Common myeloid progenitor, CD34-positive (primary cell): ENCODE measurements around the gene ZNG1B.
"Not testable (repeated sequence)": the region's sequence is repeated elsewhere in the genome, so short reads cannot be mapped to it uniquely, and the experiment has no call there.

ENCODE experiments used
- CTCF ChIA-PET: fragments of 350-600 bp; sonication (Branson Sonifier 250); formaldehyde crosslinking; loops from one replicate; lab custom pipeline; 2021; ENCODE audit warnings: antibody characterized with exemption; lab: Charles Lee
- POLR2A ChIA-PET: fragments of 350-600 bp; sonication (Branson Sonifier 250); formaldehyde crosslinking; loops from one replicate; lab custom pipeline; 2021; ENCODE audit warnings: antibody characterized with exemption; lab: Charles Lee
- DNase-seq, 3 donors: peaks; one replicate each; pipeline versions ENCODE4 v3.0.0 to v3.0.0-alpha.2; 2013
- H3K27ac ChIP-seq, 2 experiments: 1 replicate in 1 of 2; 2 replicates in 1 of 2; pipeline ENCODE4 v1.7.0; 2013; ENCODE audit warnings: inconsistent platforms in 2 of 2, low read length in 2 of 2, mild to moderate bottlenecking in 2 of 2, low read depth in 1 of 2, moderate library complexity in 1 of 2; ENCODE audit not compliant: severe bottlenecking in 2 of 2, insufficient read depth in 1 of 2, poor library complexity in 1 of 2
- H3K27me3 ChIP-seq, 5 experiments: replicated peaks in 2 of 5; 1 replicate in 3 of 5; 2 replicates in 2 of 5; pipeline versions ENCODE4 v1.6.1 to v1.7.0; 2013; ENCODE audit warnings: low read length in 4 of 5, mild to moderate bottlenecking in 2 of 5, moderate library complexity in 2 of 5, inconsistent platforms in 1 of 5; ENCODE audit not compliant: insufficient read depth in 5 of 5, control insufficient read depth in 4 of 5
- H3K36me3 ChIP-seq, 4 experiments: 1 replicate in 2 of 4; 2 replicates in 2 of 4; pipeline versions ENCODE4 v1.6.1 to v1.7.0; 2013; ENCODE audit warnings: low read length in 3 of 4, control low read depth in 1 of 4, mild to moderate bottlenecking in 1 of 4; ENCODE audit not compliant: control insufficient read depth in 4 of 4, insufficient read depth in 4 of 4
- H3K4me1 ChIP-seq, 4 experiments: 1 replicate in 3 of 4; 2 replicates in 1 of 4; pipeline versions ENCODE4 v1.6.1 to v1.7.1; 2013; ENCODE audit warnings: low read length in 3 of 4, mild to moderate bottlenecking in 3 of 4, control low read depth in 1 of 4, inconsistent platforms in 1 of 4, moderate library complexity in 1 of 4; ENCODE audit not compliant: control insufficient read depth in 4 of 4, insufficient read depth in 4 of 4; ENCODE audit errors: control extremely low read depth in 1 of 4
- H3K4me3 ChIP-seq, 7 experiments: 1 replicate in 4 of 7; 2 replicates in 3 of 7; pipeline versions ENCODE4 v1.5.1 to v1.7.0; 2013; ENCODE audit warnings: mild to moderate bottlenecking in 7 of 7, low read length in 6 of 7, moderate library complexity in 6 of 7, inconsistent platforms in 2 of 7, low read depth in 2 of 7, control low read depth in 1 of 7; ENCODE audit not compliant: insufficient read depth in 4 of 7, control insufficient read depth in 1 of 7; ENCODE audit errors: extremely low read depth in 1 of 7
- H3K9me3 ChIP-seq, 5 experiments: 1 replicate in 4 of 5; 2 replicates in 1 of 5; pipeline versions ENCODE4 v1.6.1 to v1.7.1; 2013; ENCODE audit warnings: low read length in 4 of 5, mild to moderate bottlenecking in 2 of 5, inconsistent platforms in 1 of 5, low read depth in 1 of 5, moderate library complexity in 1 of 5; ENCODE audit not compliant: control insufficient read depth in 4 of 5, insufficient read depth in 2 of 5; ENCODE audit errors: control extremely low read depth in 1 of 5
- WGBS: methylation state at CpG from one replicate; pipeline ENCODE4 v1.1.5; 2013; ENCODE audit not compliant: insufficient coverage; 5-methylcytosine and 5-hydroxymethylcytosine counted together

Gene ZNG1B

DNA sequence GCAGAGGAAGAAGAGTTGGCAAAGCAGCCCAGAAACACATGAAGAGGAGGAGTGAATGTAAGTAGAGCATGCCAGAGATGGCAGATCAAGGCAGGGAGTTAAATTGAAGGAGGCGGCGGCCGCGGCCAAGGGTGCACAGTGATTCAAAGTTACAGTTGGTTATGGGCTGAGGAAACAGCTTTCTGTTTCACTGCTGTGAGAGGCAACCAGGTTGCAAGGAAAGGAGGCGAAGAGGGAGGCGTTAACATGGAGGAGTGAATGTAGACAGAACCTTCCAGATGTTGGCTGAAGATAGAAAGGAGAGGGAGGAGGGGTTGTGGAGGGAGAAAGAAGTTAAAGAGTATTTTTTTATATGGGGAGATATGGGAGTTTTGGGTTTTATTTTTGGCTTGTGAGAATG is 83.3 kb downstream of the ZNG1B start:
- CTCF ChIA-PET, H3K4me3 ChIP-seq: not testable (repeated sequence)
- WGBS, result 72% methylated on average over 6 of the region's 6 CpGs

DNA sequence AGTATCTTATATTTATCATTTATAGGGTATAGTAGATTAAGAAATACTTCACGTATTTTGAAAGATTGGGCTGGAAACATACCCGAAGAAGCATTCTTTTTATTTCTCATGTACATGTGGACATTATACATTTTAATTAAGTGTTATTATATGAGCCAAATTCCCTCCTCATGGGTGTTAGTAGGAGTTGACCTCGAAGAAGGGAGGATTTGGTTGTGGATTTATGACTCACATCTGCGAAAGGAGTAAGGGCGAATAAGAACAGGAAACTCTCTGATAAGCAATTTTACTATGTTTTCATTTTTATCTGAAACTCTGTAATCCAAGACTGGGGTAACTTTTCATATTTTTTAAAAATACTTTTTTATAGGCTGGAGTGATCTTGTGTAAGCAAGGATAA is 84.0 kb downstream of the ZNG1B start:
- H3K36me3 ChIP-seq, H3K4me1 ChIP-seq, H3K9me3 ChIP-seq, CTCF ChIA-PET, DNase-seq, H3K27me3 ChIP-seq, H3K27ac ChIP-seq, POLR2A ChIA-PET, H3K4me3 ChIP-seq: not testable (repeated sequence)
- WGBS, result no CpG with 5 or more reads among the region's 5 CpGs

More for the DNA sequence above, 83.3 kb downstream of the ZNG1B start:
- H3K36me3 ChIP-seq, H3K9me3 ChIP-seq, POLR2A ChIA-PET, H3K27ac ChIP-seq, H3K4me1 ChIP-seq, H3K27me3 ChIP-seq: not testable (repeated sequence)
- DNase-seq, result peak in 2 of 3 donors; percentile 33 to 75

DNA sequence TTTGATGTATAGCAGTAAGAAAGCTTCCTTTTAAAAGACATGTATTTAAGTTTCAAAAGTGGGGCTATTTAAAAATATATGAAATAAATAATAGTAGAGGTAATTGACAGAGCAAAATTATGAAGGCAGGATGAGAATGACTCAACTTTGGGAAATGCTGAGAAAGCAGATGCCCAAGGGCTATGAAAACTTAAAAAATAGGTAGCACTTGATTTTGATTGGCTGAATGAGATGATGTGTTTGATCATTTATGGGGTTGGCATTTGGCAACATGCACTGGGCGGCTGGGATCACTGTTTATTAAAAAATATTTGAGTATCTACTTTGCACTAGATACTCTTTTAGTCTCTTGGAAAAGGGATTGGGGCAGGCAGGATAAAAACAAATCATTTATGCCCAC is 87.5 kb downstream of the ZNG1B start:
- DNase-seq, H3K4me3 ChIP-seq, H3K4me1 ChIP-seq, POLR2A ChIA-PET, H3K27ac ChIP-seq, CTCF ChIA-PET, H3K9me3 ChIP-seq, H3K27me3 ChIP-seq, H3K36me3 ChIP-seq: not testable (repeated sequence)
- WGBS, result no CpG with 5 or more reads among the region's 1 CpG

DNA sequence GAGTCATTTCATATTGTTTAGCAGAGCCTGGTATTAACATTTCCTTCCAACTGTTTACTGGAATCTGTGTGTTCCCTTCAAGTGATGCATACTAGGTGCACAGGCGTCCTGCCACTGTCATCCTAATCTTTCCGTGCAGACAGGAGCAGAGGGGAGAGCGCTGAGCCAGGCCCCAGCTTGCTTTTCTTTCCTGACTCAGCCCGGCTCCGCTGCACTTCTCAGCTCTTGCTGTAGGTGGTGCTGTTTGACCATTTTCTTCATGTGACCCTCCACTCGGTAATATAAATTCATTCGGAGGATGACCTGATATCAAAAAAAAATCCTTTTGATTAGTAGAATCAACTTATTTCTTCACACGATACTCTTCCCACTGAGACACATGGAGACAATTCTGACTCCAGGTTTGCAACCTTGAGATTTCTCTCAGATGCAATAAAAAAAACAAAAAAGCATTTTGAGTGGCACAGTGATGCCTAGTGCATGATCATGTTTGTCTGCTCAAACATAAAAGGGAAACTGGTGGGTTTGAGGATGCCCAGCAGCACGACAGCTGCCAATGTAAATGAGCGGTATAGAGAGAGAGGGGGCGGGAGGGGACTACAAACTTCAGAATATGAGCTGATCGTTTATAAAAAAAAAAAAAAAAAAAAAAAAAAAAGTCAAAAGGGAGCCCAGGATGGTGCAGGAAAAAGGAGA is 90.0 kb downstream of the ZNG1B start:
- POLR2A ChIA-PET, H3K4me1 ChIP-seq, H3K4me3 ChIP-seq, CTCF ChIA-PET, H3K27ac ChIP-seq, H3K36me3 ChIP-seq, H3K9me3 ChIP-seq, H3K27me3 ChIP-seq: not testable (repeated sequence)
- WGBS, result no CpG with 5 or more reads among the region's 12 CpGs
- peak in 2 of 3 donors; percentile 6 to 26 for DNase-seq

DNA sequence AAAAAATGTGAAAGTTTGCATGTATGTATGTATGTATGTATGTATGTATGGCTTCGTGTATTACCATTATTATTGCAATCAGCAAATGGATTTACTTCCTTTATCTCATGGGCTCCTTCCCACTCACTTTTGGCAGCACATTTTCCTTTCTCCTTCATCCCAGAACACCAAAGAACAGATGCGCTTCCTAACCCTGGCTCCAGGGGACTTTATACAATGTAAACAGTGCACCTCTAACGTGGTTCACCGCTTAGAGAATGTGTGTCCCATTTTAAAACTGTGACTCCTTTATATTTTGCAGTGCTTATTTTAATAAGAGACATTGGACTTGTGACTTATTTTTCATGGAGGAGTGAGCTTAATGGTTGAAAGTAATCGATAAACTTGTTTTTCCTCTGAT is 90.6 kb downstream of the ZNG1B start:
- H3K27ac ChIP-seq, H3K4me3 ChIP-seq, POLR2A ChIA-PET, H3K27me3 ChIP-seq, CTCF ChIA-PET, H3K9me3 ChIP-seq, DNase-seq, H3K36me3 ChIP-seq, H3K4me1 ChIP-seq: not testable (repeated sequence)
- no CpG with 5 or more reads among the region's 5 CpGs for WGBS

DNA sequence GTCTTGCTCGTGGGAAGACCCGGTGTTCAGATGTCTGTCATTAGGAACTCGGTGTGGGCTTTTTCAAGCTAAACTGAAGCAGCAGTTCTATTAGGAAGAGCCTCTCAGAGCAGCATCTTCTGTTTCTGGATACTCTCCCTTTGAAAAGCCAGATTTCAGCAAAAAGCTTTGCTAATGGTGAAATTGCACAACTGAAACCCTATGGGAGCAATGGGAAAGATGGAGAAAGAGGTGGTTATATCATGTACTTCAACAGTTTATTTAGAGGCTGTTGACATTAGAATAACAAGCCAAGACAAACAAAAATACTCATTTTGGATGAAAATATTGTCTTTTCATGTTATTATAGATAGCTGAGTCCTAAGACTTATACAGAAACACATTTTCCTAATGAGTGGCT is 91.4 kb downstream of the ZNG1B start:
- H3K4me1 ChIP-seq, H3K27me3 ChIP-seq, H3K36me3 ChIP-seq, H3K4me3 ChIP-seq, H3K27ac ChIP-seq, CTCF ChIA-PET, POLR2A ChIA-PET, DNase-seq, H3K9me3 ChIP-seq: not testable (repeated sequence)
- no CpG with 5 or more reads among the region's 3 CpGs for WGBS

DNA sequence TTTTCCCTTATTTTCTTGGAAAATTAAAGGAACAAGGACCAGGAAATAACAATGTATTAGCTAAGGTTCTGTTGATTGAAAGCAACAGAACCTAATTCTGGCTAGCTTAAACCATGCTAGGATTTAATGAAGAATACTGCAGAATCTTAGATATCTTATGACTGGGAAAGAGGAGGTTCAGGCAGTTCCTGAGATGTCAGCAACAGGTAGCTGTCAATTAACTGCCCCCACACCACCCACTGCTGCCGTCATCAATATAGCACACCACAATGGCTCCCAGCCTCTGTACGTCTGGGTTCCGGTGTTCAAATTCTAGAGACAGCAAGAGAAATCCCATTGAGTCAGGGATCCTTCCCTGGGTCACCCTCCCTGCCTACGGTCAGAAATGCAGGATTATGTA is 95.5 kb downstream of the ZNG1B start:
- H3K4me3 ChIP-seq, POLR2A ChIA-PET: not testable (repeated sequence)

More for the DNA sequence above, 95.5 kb downstream of the ZNG1B start:
- H3K27ac ChIP-seq, H3K36me3 ChIP-seq, CTCF ChIA-PET, H3K4me1 ChIP-seq, H3K27me3 ChIP-seq, DNase-seq, H3K9me3 ChIP-seq: not testable (repeated sequence)
- no CpG with 5 or more reads among the region's 4 CpGs for WGBS
